ENCODE data around the gene EMP3.

DNA sequence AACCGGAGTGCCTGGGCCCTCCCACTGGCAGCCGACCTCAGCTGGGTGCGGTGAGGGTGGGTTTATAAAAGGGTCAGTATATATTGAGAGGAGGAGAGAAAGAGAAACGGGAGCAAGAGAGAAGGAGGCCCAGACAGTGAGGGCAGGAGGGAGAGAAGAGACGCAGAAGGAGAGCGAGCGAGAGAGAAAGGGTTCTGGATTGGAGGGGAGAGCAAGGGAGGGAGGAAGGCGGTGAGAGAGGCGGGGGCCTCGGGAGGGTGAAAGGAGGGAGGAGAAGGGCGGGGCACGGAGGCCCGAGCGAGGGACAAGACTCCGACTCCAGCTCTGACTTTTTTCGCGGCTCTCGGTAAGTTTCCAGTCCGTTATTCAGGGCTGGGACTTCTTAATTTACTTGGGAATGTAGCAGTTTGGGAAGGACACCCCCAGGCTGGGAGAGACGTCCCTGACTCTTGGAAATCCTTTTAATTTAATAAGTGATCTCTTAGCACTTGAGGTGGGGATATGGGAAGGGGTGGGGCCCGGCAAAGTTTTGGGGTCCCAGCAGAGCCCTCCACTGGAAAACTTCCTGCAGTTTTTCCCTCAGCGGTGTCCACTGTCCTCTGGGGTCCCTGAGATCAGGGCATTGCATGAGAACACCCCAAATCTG lies at the start of gene EMP3:
- TF ChIP-seq, protein P1, sequence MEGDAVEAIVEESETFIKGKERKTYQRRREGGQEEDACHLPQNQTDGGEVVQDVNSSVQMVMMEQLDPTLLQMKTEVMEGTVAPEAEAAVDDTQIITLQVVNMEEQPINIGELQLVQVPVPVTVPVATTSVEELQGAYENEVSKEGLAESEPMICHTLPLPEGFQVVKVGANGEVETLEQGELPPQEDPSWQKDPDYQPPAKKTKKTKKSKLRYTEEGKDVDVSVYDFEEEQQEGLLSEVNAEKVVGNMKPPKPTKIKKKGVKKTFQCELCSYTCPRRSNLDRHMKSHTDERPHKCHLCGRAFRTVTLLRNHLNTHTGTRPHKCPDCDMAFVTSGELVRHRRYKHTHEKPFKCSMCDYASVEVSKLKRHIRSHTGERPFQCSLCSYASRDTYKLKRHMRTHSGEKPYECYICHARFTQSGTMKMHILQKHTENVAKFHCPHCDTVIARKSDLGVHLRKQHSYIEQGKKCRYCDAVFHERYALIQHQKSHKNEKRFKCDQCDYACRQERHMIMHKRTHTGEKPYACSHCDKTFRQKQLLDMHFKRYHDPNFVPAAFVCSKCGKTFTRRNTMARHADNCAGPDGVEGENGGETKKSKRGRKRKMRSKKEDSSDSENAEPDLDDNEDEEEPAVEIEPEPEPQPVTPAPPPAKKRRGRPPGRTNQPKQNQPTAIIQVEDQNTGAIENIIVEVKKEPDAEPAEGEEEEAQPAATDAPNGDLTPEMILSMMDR (IDR thresholded peaks at IDR 0.05; ENCODE audit: borderline replicate concordance, extremely low read depth, low read length, poor library complexity, severe bottlenecking): no peak
- no peak for TF ChIP-seq EZH2 (IDR thresholded peaks at IDR 0.05; ENCODE audit: borderline replicate concordance, low read depth, low read length, severe bottlenecking)
